GM03348 (cell line): ENCODE results near the gene RNF34.

Experiments
- DNase-seq: peaks from one replicate; pipeline ENCODE4 v3.0.0; 2012; ENCODE audit warnings: low spot score

The RNF34 gene

GRCh38 chr12:121390856-121391255 lies 9.1 kb upstream of the RNF34 start:
- no peak for DNase-seq

DNA sequence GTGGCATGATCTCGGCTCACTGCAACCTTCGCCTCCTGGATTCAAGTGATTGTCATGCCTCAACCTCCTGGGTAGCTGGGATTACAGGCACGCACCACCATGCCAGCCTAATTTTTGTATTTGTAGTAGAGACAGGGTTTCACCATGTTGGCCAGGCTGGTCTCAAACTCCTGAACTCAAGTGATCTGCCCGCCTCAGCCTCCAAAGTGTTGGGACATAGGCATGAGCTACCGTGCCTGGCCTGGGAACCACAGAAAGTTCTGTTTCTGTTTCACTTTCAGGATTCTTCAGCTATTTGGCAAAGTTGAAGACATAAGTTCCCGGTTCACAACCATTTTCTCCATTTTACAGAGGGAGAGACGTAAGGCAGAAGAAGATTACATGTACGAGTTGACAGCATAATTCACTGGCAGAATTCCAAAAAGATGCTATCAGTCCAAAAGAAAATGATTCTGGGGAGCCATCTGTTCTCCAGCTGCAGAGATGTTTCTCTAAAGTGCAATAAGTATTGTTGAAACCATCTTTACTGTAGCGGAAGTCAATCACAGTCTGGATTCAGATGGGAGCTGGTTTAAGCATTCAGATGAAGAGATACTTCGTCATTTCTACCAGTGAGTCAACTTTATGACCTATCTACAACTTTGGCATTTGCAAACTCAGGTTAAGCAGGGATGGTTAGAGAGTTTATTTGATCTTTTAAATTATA lies 8.1 kb upstream of the RNF34 start:
- peak; percentile 41 for DNase-seq

- no peak for DNase-seq
Measured at GRCh38 chr12:121392325-121392716, 7.6 kb upstream of the RNF34 start.

GRCh38 chr12:121397521-121397920 lies 2.4 kb upstream of the RNF34 start:
- DNase-seq, result no peak

DNA sequence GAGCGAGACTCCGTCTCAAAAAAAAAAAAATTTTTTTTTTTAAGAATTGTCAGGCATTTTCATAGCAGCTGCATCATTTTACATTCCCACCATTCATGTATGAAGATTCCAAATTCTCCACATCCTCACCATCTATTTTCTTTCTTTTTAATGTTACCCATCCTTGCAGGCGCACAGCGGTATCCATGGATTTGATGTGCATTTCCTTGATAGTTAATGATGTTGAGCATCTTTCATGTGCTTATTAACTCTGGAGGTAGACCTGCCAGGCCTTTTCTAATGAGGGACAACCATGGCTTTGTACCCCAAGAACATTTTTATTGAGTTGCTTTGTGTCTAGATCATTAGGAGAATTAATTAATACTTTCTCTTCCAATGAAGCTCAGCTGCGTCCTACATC lies 1.6 kb upstream of the RNF34 start:
- DNase-seq, result no peak

DNA sequence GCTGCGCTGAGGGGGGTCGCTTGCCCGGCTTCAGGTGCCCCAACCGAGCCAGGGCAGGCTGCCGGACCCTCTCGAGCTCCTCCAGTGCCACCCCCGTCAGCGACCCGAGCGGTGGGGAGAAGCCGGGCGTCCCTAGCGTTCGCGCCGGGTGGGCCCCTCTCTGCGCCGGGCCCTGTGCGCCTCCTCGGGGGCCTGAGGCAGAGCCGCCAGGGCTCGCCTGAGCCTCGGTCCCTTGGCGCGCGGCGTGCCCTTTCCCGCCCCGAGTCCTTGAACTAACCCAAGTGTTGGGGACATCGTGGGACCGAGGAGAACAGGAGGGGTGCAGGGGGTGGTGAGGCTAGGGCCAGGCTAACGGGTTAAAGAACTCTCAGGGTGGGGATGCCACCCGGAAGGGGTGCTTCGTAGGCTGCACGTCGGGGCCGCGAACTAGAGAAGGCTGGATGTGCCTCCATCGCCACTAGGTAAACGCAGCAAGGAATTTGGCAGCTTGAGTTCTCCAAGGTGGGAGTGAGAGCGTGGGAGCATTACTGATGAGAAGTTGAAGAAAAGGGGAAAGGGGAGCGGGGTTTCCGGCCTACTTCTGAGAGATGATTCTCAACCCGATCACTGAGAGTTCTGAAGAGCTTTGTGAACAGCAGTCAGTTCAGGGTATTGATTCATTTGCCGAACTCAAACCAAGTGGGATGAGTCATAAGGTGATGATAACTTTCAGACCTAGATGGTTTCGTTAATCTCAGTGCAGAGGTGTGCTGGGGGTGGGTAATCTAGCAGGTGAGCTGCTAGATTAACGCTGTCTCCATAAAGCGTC lies 618 bp downstream of the RNF34 start:
- DNase-seq, result peak; percentile 55

- no peak for DNase-seq
Measured at GRCh38 chr12:121403721-121404120, 3.8 kb downstream of the RNF34 start.

GRCh38 chr12:121404734-121405133 lies 4.8 kb downstream of the RNF34 start:
- DNase-seq, result no peak

DNA sequence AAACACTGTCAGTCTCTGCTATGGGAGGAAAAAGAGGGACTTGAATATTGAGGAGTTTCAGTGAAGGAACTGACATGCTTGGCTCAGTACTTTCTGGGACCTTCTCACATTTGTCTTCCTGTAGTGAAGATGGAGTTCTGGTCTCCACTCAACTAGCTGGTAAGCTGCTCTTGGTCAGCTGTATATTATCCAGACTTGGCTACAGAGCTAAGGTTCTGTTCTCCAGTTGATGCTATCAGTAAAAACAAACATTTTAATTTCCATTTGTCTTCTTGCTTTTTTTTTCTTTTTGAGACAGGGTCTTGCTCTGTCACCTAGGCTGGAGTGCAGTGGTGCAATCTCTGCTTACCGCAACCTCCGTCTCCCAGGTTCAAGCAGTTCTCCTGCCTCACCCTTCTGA lies 5.3 kb downstream of the RNF34 start:
- no peak for DNase-seq

GRCh38 chr12:121413917-121414316 lies 14.0 kb downstream of the RNF34 start:
- no peak for DNase-seq

GRCh38 chr12:121417847-121418246 lies 17.9 kb downstream of the RNF34 start:
- DNase-seq, result no peak

DNA sequence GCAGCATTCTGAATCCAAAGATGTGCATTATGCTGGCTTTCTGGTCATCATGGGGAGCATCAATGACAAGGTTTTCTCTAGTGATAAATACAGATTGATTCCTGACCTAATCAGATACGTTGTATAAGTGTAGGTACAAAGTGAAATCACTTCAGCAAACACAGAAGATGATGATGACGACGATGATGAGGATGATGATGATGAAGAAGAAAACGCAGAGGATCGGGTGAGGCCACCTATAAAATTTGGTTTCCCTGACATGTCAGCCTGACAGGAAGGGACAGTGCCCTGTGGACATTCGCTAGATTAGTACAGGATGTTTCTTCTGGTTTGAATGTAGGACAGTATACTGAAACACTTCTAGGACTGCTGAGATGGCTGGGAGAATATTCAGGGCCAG lies 20.2 kb downstream of the RNF34 start:
- DNase-seq, result no peak

DNA sequence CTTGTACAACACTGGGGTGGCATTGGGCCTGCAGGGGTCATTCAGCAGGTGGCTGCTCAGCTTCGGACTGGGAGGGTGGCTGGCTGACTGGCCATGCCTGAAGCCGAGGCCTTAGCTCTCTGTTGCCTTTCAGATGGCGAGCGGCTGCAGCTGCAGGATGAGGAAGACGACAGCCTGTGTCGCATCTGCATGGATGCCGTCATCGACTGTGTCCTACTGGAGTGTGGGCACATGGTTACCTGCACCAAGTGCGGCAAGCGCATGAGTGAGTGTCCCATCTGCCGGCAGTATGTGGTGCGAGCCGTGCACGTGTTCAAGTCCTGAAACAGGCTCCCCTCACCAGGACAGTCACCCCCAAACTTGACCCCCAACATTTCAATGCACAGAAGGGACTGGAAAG lies 23.3 kb downstream of the RNF34 start:
- no peak for DNase-seq

GRCh38 chr12:121423682-121424623 lies 24.0 kb downstream of the RNF34 start:
- DNase-seq, result no peak

DNA sequence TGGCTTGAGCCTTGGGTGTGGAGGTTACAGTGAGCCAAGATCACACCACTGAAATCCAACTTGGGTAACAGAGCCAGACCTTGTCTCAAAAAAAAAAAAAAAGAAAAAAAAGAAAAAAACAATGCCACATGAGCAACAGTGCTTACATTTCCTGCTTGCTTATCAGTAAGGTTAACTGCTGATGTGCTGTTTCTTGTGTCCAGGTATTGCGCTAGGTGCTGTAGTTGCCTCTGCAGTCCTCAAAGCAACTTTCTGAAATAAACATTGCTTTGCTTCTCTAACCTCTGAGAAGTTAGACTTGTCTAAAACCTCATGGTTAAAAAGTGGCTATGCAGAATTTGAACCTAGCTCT lies 24.7 kb downstream of the RNF34 start:
- DNase-seq, result no peak

GRCh38 chr12:121427556-121428050 lies 27.7 kb downstream of the RNF34 start:
- DNase-seq, result no peak

DNA sequence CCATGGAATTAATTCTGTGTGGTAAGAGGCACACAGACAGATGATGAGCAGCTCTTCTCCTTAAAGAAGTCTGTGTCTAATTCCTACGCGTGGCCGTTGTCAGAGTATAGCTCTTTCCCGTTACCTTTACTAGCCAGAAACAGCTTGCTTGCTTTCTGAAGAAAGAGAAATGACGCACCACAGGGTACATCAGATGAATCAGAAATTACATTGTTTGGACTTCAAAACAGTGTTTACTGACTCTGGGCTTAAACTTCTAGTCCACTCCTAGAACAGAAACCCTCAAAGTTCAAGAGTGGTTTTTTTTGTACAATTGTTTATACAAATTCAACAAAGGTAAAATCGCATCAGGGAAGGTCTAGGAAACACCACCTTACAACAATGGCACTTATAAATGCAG lies 29.0 kb downstream of the RNF34 start:
- DNase-seq, result no peak

DNA sequence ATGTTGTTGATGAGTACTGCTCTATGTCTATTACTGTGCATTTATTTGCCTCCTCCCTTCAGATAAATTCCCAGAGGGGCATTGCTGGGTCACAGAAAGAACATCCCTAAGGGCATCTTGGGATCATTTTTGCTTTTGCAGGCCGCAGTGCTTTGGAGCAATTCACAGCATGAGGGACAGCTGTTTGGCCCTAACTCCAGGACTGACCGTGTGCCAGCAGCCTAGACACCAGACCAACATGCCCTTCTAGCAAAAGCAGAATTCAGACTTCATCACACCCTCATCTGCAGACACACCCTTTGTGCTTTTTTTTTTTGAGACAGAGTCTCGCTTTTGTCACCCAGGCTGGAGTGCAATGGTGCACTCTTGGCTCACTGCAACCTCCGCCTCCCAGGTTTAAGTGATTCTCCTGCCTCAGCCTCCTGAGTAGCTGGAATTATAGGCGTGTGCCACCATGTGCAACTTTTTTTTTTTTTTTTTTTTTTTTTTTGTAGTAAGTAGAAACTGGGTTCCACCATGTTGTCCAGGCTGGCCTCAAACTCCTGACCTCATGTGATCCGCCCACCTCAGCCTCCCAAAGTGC lies 31.0 kb downstream of the RNF34 start:
- no peak for DNase-seq

- no peak for DNase-seq
Measured at GRCh38 chr12:121432740-121433480, 33.0 kb downstream of the RNF34 start.

DNA sequence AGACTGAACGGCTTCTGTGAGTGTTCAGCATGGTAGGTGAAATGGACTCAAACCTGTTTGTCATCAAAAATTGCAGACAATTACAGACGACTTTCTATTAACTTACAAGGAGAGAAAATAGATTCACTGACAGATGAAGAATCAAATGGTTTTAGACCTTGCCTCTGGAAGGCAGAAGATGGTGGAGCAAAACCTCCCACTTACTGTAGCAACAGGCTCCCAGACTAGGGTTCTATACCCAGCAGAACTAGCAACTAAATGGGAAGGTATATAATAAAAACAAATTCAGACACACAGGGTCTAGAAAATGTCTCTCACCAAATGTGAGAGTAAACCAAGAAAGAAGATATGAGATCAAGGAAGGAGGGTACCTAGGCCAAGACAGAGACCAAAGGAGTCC lies 36.8 kb downstream of the RNF34 start:
- no peak for DNase-seq

GRCh38 chr12:121438905-121439304 lies 39.0 kb downstream of the RNF34 start:
- DNase-seq, result no peak
